Activated CD4-positive, alpha-beta T cell treated with anti-CD3 and anti-CD28 coated beads for 24 hours (primary cell): ENCODE results near the gene RNASE4.

Source experiments
- DNase-seq, 2 donors: peaks; one replicate each; pipeline ENCODE4 v3.0.0-alpha.2; 2020; ENCODE audit warnings: low read depth in 2 of 2

The RNASE4 gene

DNA sequence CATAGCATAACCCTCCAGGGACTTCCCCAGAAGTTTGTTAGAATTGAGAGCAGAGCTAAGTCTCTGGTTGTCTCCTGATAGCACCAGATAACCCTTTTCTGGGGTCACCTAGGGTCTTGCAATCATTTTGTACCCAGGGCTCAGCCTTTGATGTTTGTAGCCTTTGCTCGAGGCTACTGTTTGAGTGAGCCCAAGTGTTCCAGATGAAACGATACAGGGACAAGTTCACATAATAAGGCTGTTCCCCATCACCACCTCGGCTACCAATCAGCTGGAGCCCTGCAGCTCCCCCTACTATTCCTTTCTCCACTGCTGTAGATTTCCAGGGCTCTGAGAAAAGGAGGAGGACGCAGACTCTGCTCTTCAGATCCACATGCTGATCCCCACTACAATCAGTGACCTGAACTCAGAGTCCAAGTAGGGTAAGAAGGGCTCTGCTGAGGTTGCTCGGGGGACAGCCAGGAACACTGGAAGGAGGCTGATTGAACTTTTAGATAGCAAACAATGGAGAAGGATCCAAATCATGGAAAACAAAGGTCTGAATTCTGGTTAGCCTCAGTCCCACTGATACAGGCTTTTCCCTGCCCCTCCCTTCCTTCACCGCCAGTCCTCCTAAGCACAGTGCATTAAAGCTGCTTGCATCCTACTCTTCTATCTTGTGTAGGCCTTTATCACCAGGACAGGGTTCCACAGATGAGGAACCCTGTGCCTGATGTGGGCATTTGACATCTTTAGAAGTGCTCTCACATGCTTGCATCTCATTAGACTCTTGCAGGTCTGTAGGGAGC, 61.4 kb downstream of the RNASE4 start, which contains the start of gene EDDM3A:
EDDM3A (plus strand) TSS at position 317 of the 788 bp plus-strand sequence. CDS start 1,694 bp downstream, outside the sequence.
- no peak for DNase-seq

DNA sequence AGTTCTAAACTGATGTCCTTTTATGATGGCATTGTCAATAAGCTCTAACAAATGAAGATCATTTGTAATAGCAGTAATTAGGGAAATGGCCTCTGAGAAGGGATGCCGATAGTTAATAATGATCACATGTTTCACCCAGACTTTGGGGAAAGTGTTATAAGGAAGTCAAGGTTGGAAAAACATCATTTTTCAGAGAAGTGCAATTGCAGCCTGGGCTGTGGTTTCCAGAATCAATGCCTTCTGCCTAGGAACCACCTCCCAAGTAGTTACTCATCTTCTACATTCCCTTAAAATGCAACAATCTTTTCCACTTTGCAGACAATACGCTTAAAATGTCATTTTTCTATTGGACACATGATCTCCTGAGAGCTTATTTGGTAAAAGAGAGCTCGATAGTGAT, 62.2 kb downstream of the RNASE4 start:
- DNase-seq = no peak

DNA sequence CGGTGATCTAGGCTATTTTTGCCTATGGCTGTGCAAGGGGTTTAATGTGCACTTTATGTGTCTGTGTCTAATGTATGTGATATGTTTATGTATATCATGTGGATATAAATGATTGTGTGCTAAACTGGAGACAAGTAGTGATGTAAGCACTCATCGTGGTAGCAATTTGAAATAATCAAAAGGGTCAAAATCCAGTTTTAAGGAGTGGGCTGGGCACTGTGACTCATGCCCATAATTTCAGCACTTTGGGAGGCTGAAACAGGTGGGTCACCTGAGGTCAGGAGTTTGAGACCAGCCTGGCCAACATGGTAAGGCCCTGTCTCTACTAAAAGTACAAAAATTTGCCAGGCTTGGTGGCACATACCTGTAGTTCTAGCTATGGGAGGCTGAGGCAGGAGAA, 64.1 kb downstream of the RNASE4 start:
- DNase-seq = no peak

DNA sequence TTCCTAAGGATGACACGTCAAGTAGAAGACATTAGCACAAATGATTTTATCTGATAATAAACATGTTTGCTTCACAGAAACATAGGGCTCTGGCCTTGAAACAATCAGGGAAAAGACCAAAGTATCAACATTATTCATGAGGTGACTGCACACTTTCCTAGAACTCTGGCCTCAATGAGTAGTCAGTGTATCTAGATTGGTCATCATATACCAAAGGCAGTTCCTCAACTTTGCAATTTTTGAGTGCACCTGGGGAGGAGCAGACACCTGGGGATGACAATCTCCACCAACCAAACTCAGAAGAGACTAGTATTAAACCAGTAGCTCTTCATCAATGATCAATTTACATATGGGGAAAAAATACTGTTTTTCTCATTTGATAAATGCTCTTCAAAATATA, 65.8 kb downstream of the RNASE4 start:
- DNase-seq = no peak
